Measurements from ENCODE around the gene MSI2. TPM values are rescaled to one million over a fixed set of nuclear protein-coding genes. Genes with fewer than 3 reads are reported as not detected.

MSI2 gene
- total and polyA plus RNA-seq, 9 of the 15 experiments (the other 6 are each of a cell fraction or from before 2014, with no cell fraction given): 4.6 to 61.8 (median 42.4) TPM

DNA sequence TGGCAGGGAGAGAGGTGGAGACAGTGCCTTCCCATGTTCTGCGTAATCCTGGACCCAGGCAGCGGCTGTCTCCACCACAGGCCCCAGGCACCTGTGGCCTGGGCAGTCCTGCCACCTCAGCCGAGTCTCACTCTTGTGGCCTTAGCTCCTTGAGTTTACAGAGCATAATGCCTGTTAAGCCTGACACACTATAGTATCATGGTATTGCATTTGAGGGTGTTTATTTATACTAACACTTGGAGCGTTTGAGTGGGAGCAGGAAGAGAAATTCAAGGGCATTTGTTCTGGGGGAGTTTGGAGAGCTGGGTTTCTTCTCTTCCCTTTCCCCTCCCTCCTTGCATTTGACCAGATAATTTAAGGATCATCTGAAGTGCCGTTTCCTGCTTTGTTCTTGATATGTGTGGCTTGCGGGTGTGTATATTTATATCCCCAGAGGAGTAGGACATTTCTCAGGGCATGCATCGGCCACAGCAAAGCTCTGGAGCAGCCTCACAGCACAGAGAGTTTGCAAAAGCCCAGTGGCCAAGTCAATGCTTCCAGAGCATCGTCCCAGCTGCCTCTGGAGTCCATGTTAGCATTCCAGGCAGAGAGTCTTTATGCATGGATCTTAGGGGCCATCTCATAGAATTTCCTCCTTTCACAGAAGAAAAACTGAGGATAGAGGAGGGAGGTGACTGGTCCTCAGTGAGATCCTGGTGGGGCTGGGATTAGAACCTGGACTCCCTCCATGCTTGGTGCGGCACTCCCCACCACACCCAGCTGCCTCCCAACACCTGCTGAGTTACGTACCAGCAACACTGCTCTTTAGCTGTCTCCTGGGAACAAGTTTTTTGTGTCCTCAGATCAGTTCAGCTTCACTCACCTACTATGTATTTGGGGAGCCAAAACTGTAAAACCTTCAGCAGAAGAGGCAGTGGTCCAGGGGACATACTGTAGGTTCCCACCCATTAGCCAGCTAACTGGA is 266.0 kb downstream of the MSI2 start (continued):
- no peak for TF ChIP-seq ZNF77 (CRISPR knock-in tag; IDR thresholded peaks at IDR 0.05)
- TF ChIP-seq, protein P1, sequence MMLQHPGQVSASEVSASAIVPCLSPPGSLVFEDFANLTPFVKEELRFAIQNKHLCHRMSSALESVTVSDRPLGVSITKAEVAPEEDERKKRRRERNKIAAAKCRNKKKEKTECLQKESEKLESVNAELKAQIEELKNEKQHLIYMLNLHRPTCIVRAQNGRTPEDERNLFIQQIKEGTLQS (IDR thresholded peaks at IDR 0.05): no peak
- TF ChIP-seq, protein P1 (CRISPR knock-in tag; conservative IDR thresholded peaks at IDR 0.05): no peak

- no peaks in the 10 kb centered on the region for H3K9me1 ChIP-seq (ENCODE audit: control insufficient read depth, insufficient read depth, low read length)
- POLR2A ChIA-PET: no interaction called here
- H3K27me3 ChIP-seq (ENCODE audit: control insufficient read depth in 2 of 2, insufficient read depth in 2 of 2, low read length in 2 of 2): no peaks in the 10 kb centered on the region
- H3K4me2 ChIP-seq (ENCODE audit: insufficient read depth, low read length): no peak overlapping the region
- BruUV-seq (replicated peaks): no TSS peak
- CTCF ChIA-PET (ENCODE audit: low intra/inter-chr PET ratio): no interaction called here
- no peak overlapping the region for H3K27ac ChIP-seq (ENCODE audit: extremely low read depth, low read depth, low read length)
- H4K20me1 ChIP-seq (replicated peaks; ENCODE audit: control insufficient read depth, insufficient read depth, low read length): 0 out of 2 replicates have a peak, but pooled peaks cover 5% of the 10 kb centered on the region
- in situ Hi-C loops (cut with MboI) (no loop called here), intact Hi-C loops (cut with micrococcal nuclease) (no loop called here)
- H3K9me3 ChIP-seq (replicated peaks; ENCODE audit: control insufficient read depth, insufficient read depth, low read depth, low read length): no peaks in the 10 kb centered on the region
- DNase-seq (ENCODE audit: extremely low read depth in 1 of 4, low spot score in 3 of 4) (no peak), ATAC-seq (no peak), FAIRE-seq (no peak)
- H3K4me3 ChIP-seq: no peak overlapping the region
- H3K79me2 ChIP-seq (ENCODE audit: control insufficient read depth, insufficient read depth, low read length): no peaks in the 10 kb centered on the region
- WGBS (ENCODE audit: insufficient coverage, low coverage, missing lambda C conversion rate): 77% methylated on average over 7 of the region's 7 CpGs
- H3K9ac ChIP-seq (ENCODE audit: insufficient read depth in 1 of 2, low read depth in 2 of 2, low read length in 2 of 2): 0 out of 4 replicates have a peak overlapping the region, but pooled peaks of 1 of the 2 experiments have one; percentile 53
- H3K36me3 ChIP-seq (ENCODE audit: control insufficient read depth, insufficient read depth, low read length): no peaks in the 10 kb centered on the region
- no peak for TF ChIP-seq ARHGAP35 (IDR thresholded peaks at IDR 0.05; ENCODE audit: partially characterized antibody)
- H2AFZ ChIP-seq (ENCODE audit: low read depth, low read length): no peak overlapping the region
- H3K4me1 ChIP-seq (replicated peaks in 1 of 2; ENCODE audit: control insufficient read depth in 2 of 2, insufficient read depth in 2 of 2, low read length in 2 of 2): peaks cover 0 to 2% of the 10 kb centered on the region in 2 experiments; a peak in 1 of 5 replicates
These were observed 267.8 kb downstream of the MSI2 start for GRCh38 chr17:57523926-57524632.

Measured in K562 (cell line).